HG02852 (cell line): ENCODE data around the gene DCAF17.
"Not testable (repeated sequence)": the region's sequence is repeated elsewhere in the genome, so short reads cannot be mapped to it uniquely, and the experiment has no call there.

Experiments
- ATAC-seq: cut with Tn5 transposase; IDR thresholded peaks from one replicate; pipeline ENCODE4 v1.9.1; 2021; ENCODE audit warnings: mild to moderate bottlenecking, moderate library complexity; ENCODE audit not compliant: unreplicated experiment

DCAF17 gene

DNA sequence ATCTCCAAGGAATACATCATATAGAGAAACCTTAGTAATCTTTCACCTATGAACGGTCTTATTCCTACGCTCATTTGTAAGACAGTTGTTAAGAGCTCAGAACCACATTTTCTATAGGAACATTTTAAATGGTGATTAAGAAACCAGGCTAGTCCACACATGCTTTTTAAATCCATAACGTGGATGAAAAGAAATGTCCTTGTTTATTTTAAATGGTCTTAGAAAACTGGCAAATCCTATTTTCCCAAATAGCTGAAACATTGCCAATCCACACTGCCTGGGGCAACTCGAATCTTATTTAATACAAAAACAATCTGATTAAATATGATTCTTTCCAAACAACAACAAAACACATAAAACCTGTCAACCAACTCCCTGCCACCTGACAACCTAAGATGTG lies 23.9 kb upstream of the DCAF17 start:
- no peak for ATAC-seq

DNA sequence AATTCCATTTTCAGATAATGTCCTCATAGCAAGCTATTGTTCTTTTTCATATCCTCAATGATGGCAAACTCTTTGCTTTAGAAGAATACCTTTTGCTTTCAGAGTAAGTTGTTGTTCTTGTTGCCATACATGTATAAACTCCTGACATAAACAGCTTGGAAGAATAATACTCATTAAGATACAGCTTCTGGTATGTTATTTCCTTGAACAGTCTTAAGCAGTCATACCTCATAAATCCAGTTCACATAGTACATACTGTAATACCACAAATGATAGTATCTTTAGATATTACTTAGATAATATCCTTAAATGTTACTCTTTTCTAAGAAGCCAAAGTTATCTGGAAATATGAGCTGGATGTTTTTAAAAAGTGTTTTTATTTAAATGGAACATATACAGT lies 23.4 kb upstream of the DCAF17 start:
- no peak for ATAC-seq

DNA sequence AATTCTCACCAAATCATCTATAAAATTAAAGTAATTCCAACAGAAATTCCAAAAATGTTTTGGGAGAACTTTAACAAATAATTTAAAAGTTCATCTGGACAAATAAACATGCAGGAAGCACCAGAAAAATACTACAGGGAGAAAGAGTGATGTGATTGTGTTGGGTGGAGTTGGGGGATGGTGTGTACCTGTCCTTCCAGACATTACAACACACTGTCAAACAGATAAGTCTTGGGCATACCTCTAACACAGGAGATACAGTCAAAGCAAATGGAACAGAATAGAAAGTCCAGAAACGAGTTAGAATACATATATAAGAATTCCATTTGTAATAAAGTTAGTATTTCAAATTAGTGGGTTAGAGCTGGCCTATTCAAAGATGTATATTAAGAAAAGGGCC lies 22.8 kb upstream of the DCAF17 start:
- no peak for ATAC-seq

DNA sequence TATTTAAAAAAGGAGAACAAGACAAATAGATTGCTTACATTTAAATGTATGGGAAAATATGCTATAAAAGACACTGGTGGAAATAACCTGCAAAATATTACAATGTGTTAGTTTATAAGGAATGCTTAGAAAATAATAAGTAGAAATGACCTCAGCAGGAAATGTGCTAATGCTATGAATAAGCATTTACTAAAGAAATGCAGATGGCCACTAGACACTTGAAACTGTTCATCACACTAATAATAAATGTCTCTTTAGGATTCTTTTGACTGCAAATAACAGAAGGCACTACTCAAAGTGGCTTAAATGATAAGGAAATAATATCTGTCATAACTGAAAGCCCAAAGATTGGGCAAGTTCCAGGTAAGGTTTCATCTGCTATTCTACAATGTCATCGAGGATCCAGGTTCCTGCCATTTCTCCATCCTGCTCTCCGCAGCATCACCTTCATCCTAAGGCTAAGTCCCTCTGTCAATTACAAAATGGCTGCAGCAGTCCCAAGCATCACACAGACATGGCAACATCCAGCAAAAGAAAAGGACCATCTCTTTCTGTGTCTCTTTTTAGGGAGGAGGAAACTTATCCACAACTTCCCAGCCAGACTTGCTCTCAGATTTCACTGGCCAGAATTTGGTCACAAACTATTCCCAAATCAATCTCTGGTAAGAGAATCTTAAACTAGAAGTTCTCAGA lies 22.1 kb upstream of the DCAF17 start:
- no peak for ATAC-seq

DNA sequence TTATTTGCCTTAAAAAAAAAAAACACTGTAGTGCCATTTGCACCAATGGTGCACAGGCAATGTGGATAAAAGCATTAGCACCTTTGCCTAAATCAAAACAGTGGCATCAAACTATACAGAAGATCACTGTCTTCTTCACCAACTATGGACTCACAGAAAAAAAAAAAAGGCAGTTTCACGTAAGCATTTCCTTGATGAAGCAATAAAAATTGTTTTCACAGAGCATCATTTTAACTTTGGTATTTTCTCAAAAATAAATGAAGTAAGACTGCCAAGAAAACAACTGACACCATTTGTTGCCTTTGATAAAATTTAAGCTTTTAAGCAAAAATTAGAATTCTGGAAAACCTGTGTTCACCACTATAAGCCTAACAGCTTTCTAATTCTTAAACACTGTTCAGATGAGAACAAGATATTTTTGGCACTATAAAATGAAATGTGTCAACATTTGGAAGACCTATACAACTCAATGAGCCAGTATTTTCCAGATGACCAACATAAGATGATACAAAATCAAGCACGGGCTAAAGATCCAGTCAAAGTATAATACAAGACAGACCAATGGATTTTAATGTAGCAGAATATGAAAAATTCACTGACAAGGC lies 21.4 kb upstream of the DCAF17 start:
- no peak for ATAC-seq

DNA sequence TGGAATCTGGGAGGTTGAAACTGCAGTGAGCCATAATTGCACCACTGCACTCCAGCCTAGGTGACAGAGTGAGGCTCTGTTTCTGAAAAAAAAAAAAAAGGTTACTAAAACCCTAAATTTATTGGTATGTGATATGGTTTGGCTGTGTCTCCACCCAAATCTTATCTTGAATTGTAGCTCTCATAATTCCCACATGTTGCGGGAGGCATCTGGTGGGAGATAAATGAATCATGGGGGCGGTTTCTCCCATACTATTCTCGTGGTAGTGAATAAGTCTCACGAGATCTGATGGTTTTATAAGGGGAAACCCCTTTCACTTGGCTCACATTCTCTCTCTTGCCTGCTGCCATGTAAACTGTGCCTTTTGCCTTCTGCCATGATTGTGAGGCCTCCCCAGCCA lies 19.4 kb upstream of the DCAF17 start:
- ATAC-seq: not testable (repeated sequence)

DNA sequence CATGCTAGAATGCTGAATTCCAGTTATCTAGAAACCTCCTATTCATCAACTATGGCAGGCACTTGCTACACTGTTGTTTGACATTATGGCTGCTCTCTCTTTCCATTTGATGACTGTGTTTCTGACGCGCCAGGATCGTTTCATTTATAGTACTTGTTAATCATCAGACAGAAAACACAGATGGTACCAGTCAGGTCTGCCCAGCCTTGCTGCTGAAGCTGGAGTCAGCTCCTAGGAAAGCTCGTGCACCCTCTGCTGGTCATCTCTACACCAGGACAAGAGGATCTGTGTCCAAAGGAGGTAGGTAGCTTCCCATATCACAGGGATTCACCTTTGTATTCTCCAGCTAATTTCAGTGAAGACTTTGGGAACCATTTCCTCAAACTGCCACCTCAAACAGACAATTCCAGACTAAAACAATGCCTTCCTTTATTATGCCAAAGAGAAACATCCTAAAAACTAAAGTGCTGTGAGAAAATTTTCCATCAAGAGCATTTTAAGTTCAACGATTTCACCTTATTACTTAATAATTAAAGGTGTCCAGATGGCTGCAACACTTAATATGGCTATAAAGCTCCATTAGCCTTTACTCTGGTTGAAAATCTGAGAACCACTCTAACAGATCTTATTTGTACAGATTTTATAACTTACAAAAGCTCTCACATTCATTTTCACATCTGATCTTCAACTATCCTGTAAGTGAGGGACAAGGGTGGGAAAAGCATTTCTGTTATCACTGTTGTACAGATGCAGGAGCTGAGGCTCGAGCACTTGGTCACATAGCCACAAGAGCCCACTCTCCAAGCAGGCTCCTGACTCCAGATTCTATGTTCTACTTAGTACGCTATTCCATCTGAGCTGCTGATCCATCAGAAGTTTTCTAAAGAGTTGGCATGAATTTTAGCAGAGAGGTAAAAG lies 17.8 kb upstream of the DCAF17 start:
- ATAC-seq: peak; percentile 83

DNA sequence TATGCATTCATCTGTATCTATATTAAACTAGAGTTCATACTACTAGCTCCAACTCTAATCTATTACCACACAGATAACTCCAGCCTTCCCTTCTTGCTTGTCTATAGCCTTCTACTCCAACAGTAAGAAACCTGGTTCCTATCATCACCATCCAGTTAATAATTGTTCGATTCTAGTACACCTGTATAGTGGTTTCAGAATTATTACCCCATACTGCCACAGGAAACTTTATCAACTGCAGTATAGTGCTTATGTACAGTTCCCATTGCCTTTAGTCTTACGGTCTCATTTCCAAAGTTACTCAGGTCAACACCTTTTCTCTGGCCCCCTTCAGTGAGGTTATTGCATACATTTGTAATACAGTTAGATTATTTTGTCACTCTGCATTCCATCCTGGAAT lies 14.7 kb upstream of the DCAF17 start:
- ATAC-seq: no peak

DNA sequence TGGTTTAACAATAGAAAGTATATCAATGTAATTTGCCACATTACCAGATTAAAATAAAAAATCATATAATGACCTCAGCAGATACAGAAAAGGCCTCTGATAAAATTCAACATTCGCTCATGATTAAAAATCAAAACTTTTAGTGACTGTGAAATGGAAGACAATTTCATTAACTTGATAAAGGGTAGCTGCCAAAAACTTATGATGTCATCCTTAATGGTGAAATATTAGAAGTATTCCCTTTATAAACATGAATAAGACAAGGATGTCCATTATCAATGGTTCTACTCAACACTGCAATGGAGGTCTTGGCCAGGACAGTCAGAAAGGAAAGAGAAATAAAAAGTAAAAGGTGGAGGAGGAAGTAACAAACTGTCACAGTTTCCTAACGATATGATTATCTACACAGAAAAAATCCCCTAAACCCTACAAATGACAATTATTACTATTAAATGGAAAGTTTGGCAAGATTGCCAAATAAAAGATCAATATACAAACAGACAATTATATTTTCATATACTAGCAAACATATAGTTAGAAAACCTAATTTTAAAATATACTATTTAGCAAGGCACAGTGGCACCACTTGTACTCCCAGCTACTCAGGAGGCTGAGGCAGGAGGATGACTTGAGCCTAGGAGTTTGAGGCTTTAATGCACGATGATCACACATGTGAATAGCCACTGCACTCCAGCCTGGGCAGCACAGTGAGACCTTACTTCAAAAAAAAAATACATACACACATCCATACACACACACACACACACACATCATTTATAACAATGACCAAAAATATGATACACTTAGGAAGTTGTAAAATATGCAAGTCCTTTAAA lies 13.1 kb upstream of the DCAF17 start:
- ATAC-seq: no peak

DNA sequence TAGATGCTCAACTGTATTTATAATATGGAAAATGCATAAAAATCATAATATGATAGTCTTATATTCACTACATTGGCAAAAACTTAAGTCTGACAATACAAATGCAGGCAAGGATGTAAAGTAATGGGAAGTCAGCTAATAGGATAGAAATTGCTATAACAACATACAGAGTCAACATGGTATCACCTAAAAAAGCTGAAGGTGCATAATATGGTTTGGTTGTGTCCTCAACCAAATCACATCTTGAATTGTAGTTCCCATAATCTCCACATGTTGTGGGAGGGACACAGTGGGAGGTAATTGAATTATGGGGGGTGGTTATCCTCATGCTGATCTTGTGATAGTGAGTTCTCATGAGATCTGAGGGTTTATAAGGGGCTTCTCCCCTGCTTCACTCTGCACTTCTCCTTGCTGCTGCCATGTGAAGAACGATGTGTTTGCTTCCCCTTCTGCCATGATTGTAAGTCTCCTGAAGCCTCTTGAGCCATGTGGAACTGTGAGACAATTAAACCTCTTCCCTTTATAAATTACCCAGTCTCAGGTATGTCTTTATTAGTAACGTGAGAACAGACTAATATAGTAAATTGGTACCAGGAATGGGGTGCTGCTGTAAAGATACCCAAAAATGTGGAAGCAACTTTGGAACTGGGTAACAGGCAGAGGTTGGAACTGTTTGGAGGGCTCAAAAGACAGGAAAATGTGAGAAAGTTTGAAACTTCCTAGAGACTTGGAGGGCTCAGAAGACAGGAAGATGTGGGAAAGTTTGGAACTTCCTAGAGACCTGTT lies 11.1 kb upstream of the DCAF17 start:
- ATAC-seq: not testable (repeated sequence)

DNA sequence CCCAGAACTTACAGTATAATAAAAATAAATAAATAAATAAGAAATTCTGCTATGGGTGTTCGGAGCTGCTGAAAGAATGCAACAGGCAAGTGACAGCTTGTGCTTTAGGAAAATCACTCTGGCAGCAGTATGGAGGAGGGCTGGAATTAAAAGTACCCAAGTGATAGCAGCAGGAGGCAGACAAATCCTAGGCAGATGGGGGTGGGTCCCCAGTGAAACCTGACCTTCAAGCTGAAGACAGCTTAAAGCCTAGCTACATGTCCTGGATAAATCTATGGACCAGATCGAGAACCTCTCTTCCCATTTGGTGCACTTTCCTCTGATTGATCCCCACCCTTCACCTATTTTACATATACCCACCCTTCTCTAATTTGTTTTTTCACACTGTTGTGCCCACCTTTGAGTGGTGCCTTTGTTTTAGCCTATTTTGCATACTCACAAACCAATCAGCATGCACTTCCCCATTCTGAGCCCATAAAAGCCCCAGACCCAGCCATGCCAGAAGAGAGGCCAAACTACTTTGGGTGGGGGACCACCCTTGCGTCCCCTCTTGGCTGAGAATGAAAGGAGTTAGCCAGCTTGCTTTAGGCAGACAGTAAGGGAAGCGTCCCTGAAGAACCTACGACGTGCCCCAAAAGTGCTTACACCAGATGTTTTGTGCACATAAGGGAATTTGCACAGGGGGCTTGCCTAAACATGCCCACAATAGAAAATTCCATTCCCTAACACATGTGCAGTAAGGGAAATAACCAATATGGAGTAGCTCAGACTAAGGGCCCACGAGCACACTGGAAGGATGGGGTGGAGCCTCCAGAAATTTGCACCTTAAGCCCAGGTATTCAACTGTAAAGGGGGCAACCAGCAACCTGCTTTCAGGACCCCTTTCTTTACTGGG lies 3.3 kb upstream of the DCAF17 start:
- no peak for ATAC-seq

DNA sequence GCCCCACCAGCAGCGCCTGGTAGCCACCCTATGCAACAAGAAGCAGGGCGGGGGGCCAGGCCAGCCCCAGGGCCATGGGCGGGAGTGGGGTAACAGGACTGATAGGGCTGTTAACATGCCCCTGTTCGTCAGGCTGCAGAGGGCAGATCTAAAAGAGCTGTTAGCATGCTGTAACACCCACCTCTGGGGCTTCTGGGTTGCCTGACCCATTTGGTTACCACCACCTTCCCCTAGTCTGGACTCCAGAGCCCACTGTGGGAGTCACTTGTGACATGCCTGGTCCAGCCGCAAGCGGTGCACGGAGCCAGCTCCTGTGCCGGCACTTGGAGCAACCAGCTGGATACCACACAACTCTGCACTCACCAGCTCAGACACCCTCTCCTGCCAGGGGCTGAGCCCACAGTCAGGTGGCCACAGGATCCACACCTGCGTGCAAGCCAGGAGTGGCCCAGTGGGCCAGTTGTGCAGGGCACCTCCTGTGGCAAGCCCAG lies 2.3 kb upstream of the DCAF17 start:
- no peak for ATAC-seq

DNA sequence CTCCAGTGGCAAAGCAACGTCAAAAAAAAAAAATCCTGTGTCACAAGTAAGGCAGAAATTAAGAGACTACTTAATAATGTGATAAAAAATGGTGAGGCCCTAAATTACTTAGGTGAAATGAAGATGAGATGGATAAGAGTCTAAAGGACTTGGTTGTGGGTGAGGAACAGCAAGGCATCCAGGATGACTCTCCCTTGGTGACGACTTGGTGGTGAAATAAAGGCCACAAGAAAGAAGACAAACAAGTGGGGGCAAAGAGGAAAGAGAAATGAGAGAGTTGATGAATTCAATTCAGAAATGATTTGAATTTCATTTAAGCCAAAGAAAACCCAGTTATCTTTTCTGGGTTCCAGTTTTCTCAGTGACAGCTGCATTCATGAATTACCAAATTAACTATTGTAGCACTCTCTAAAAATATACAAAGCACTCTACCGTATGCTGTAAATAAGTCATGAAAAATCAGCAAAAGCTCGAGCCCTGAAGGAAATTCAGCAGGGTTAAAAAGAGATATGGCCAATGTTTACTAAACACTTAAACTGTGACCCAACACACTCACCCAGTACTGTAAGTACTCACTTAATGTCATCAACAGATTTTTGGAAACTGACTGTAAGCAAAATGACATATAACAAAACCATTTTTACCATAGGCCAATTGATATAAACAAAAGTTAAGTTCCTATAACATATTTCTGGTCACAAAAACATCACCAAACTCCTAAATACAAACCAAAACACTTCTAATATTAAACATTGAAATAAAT lies 1.6 kb upstream of the DCAF17 start:
- no peak for ATAC-seq

DNA sequence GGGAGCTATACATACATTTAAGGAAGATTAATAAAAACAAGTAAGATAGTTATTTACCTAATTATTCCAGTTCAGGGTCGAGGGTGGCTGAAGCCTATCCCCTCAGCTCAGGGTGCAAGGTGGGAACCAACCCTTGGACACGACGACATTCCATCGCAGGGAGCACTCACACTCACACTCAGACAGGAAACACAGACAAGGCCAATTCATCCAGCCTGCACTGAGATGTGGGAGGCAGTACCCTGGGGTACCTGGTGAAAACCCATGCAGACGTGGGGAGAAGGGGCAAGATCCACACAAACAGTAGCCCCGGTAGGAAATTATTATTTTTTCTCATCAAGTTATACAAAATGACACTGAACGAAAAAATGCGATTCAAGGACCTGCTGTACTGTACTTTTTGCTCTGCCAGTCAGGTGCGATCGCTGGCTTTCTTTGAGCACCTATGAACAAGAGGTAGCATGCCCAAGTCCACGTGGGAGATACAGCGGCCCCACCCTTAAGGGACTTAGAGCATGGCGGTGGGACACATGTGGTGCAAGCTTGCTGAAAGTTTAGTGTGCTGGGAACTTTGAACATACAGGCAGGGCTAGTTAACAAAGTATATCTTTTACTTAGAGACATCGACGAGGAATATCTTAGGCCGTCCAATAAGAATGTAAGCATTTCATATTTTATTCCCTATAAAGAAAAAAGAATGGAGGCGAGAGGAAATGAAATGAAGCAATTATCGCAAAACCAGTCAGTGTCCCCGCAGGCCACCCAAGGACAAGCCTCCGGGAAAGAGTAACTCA lies 860 bp upstream of the DCAF17 start:
- no peak for ATAC-seq

DNA sequence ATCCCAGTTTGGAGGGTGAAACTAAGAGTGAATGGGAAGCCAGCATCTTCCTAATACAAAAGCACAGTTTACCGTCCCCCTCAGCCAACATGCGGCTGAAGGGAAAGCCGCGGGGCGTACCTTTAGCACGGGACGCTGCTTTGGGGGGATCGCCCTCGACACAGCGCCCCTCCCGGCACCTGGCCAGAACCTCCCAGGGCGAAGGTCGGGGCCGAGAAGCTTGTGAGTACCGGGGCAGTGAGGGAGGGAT lies 338 bp upstream of the DCAF17 start, which contains the start of gene METTL8:
TSS of gene METTL8 (minus strand) at position 228 of the 250 bp plus-strand sequence. CDS start 41,805 bp downstream, outside the sequence.
- ATAC-seq: no peak

DNA sequence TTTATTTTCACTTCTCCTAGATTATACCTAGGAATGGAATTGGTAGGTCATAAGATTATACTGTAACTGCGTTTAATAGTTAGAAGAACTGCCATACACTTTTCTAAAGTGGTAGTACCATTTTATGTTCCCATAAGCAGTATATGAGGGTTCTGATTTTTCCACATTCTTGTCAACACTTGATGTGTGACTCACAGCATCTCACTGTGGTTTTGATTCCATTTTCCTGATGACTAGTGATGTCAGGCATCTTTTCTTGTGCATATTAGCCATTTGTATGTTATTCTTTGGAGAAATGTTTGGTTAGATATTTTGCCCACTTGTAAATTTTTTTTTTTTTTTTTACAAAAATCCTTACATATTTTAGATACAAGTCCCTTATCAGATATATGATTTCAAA lies 2.3 kb downstream of the DCAF17 start:
- no peak for ATAC-seq

DNA sequence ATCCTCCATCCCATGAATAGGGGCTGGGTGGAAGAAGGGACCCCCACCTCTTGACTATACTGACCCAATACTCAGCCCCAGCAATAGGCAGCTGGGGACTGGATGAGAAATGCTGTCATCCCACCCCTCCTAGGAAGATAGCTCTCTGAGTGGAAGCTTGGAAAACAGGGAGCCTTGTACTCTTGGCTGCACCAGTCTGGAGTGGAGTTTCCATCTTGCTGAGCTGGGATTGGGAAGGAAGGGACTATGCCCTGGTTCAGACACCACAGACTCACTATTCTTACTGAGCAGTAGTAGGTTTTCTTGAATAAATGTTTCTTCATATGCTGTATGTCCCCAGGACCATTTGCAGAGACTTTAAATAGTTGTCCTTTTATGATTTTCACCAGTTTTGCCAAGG lies 7.4 kb downstream of the DCAF17 start:
- no peak for ATAC-seq

DNA sequence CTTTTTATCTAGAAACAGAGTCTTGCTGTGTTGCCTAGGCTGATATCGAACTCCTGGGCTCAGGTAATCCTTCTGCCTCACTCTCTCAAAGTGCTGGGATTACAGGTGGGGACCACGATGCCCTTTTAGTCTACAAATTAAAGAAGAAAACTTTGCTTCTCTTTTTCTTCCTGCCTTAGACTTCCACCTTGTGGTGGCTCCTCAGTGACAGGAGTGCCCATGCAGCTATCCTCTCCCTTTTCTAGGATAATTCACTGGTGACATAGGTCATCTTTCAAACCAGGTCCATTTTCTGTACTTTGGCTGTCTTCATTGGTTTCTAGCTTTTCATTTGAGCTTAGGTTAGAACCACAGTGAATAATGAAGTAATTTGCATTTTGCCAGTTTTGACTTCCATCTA lies 13.6 kb downstream of the DCAF17 start:
- ATAC-seq: no peak
